Renal cortical epithelial cell (primary cell): Measurements from ENCODE around the gene C16orf92. TPM values are rescaled to one million over a fixed set of nuclear protein-coding genes. Genes with fewer than 3 reads are reported as not detected.

Experiments used
- DNase-seq: peaks from one replicate; pipeline ENCODE4 v3.0.0-alpha.2; 2011; ENCODE audit warnings: low read depth
- total RNA-seq: library from RNA; depleted of rRNA; stranded (reverse); fragments of >200 nt; gene quantifications from 2 replicates; pipeline ENCODE4 v1.2.3, GENCODE V29; 2014

C16orf92 gene, protein sequence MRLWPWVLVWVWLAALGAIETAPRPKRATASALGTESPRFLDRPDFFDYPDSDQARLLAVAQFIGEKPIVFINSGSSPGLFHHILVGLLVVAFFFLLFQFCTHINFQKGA
- not detected in 2 replicates for total RNA-seq

DNA sequence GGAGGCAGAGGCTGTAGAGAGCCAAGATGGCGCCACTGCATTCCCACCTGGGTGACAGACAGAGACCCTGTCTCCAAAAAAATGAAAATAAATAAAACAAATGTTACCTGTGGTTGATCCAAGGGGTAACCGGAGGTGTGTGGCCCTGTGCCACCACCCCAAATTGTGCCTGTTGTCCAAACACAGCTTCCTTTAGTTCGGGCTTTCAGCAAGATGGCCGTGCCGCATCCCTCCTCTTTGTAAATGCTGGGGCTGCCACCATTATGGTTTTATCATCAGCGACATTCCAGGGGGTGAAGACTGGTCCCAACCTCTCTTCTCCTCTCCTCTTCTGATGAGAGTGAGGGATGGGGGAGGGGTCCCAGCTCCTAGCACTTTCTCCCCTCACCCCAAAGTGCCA is at the start of gene C16orf92:
Gene C16orf92 (plus strand): TSS at position 312 of the 400 bp plus-strand sequence. CDS start 143 bp downstream, outside the sequence.
- no peak for DNase-seq

DNA sequence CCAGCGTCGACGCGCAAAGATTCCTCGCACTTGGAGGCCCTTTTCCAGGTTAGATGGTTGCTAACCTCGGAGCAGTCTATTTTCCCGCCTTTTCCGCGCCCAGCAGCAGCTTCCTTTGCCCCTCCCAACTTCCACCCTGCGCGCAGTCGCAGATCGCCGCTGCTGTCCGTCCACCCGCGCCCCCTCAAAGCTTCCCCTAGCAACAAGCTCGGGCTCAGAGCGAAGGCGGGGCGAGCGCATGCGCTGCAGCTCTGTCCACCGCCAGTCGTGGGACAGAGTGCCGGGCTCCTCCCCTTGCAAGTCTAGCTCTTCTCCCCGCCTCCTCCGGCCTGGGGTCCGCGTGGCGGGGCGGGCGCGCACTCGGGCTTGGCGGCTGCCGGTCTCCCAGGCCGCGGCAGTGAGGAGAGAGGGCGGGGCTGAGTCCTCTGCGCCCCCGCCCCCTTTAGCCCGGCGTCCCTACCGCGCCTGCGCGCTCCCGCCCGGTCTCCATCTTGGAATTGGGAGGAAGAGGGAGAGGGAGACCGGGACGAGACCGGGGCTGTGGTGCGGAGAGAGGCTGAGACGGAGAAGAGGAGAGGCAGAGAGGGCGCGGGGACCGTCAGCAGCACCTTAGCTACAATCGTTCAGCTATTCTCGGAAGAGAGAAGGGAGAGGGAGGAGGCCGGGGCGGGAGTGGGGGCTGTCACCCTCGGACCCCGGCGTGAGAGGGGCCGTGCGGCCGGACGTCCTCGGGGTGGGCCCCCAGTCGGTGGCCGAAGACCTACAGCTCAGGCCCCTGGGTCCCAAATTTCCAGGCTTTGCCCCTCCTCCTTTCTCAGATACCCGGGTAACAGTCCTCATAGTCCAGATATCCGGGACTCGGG is 49.4 kb upstream of the C16orf92 start, which contains the start of gene TAOK2:
Gene TAOK2 (plus strand): TSS at position 485 of the 863 bp plus-strand sequence. CDS start 3,905 bp downstream, outside the sequence.
- peak; percentile 95 for DNase-seq

DNA sequence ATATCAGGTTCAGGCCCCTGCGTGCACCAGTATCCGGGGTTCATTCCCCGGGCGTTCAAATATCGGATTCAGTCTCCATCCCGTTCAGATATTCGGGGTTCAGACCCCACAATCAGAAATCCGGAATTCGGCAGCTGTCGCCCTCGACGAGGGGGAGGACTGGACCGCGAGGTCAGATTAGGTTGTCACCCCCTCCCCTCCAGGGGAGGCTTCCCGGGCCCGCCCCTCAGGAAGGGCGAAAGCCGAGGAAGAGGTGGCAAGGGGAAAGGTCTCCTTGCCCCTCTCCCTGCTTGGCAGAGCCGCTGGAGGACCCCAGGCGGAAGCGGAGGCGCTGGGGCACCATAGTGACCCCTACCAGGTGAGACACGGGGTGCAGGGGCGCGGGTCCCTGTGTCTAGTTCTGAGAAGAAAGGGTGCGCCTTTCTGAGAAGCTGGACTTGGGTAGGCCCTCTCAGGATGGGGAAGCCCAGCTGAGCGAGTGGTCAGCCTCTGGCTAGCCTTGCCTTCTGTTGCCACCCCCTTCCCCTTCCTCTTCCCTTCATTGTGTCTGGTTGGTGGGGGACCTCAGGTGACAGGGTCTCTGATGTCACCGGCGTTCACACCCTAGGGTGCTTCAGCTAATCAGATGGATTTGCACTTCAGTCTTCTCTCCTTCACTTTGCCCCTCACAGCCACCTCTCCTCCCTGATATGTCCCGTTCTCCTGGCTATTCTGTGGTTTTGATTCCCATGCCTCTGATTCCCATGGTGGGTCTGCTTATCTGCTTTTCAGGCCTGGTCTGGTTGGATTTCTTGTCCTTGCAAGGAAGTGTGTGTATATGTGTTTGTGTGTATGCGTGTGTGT is 48.5 kb upstream of the C16orf92 start:
- DNase-seq = no peak

DNA sequence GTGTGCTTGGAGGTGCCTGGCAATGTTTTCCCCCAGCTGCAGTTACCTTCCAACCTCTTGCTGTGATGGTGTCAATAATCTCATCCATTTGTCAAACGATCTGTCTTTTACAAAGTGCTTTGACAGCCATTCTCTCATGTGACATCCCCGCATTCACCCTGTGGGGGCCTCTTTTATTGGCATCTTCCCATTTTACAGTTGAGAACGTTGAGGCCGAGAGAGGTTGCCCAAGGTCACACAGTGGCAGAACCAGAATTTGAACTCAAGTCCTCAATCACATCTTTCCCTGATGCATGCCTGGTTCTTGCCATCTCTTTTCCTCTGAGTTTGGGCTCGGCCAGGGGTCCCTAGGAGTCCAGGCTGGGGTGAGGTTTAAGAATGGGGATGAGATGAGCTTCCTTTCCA is 47.9 kb upstream of the C16orf92 start:
- DNase-seq = no peak

DNA sequence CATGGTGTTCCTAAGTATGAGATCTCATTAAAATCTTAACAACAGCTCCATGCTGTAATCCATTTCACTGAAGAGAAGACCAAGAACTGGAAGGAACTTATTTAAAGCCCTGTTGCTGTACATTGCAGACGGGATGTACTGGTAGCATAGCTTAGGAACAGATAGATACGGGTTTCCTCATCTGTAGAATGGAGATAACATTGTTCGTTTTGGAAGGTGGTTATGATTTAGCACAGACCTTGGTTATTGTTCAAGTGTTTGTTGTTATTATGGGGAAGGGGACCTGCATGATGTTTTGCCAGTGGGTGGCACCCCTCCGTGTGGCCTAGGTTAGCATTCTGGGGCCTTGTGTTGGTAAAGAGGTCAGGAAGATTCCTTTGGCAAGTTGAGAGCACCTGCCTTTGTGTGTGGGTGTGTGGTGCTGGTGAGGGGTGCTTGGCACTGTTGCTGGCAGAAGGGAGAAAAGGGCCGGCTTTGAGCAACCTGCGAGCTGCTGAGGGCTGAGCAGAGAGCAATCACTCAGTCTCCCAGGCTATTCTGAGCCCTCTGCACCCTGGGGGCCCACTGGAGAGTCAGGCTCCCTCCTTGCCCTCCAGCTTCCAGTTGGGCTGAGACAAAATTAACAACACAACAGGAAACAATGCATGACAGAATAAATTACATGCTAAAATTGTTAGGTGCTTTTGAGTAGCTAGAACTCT is 47.0 kb upstream of the C16orf92 start:
- DNase-seq = no peak

DNA sequence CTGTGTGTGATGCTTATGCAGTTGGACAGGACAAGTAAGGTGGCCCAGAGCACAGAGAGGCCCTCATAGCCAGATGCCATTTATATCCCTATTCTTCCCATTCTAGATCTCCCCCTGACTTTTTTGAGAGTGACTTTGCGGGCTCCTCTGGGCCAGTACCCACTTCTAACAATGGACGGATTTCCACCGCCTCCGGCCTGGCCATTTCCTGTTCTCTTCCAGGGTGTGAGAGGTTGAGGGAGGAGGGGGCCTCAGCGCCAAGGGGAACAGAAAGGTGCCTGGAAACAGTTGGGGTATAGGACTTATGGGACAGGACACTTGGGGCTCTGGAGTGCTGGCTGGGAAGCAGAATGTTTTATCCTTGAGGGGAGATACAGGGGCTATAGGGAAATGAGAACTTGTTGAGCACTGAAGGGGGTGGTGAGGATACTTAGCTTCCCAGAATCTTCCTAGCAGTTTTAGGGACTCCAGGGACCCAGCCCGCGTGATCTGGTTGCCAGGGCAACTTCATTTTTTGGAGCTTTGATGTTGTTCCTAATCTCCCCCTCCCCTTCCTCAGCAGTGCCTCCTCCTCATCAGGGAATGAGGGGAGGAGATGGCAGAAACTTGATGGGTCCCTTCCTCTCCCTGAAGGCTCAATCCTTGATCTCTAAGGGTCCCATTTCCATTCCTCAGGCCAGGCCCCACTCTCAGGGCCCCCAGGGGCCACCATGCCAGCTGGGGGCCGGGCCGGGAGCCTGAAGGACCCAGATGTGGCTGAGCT is 45.8 kb upstream of the C16orf92 start:
- DNase-seq = no peak

DNA sequence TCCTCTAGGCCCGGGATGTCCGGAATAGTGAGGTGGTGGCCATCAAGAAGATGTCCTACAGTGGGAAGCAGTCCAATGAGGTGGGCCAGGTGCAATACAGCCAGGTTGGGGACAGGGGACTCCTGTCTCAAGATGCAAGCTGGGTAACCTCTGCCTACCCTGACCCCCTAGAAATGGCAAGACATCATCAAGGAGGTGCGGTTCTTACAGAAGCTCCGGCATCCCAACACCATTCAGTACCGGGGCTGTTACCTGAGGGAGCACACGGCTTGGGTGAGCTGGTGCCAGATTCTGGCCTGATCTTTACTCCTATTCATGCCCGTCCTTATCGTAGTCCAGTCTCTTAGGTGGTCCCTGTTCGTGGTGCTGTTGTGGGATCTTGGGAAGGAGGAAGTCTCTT is 44.9 kb upstream of the C16orf92 start:
- no peak for DNase-seq

DNA sequence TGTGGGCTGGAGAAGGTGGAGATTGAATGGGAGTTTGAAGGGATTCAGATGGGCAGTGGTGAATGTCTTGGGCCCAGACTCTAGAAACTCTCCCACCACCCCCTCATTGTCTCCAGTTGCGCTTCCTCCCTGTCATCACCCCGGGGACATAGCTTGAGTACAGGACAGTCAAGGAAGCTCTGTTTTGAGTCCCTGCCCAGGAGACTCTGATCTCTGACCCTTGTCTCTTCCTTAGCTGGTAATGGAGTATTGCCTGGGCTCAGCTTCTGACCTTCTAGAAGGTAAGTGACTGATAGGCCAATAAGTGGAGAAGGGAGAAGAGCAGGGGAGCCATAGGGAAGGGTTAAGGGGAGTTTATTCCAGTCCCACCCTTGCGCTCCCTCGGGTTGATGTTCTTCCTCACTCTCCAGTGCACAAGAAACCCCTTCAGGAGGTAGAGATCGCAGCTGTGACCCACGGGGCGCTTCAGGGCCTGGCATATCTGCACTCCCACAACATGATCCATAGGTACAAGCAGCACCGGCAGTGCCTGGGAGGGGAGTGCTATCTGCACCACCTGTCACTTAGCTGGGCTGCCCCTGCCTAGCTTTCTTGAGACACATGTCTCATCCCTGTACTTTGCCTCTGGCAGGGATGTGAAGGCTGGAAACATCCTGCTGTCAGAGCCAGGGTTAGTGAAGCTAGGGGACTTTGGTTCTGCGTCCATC is 44.3 kb upstream of the C16orf92 start:
- no peak for DNase-seq

DNA sequence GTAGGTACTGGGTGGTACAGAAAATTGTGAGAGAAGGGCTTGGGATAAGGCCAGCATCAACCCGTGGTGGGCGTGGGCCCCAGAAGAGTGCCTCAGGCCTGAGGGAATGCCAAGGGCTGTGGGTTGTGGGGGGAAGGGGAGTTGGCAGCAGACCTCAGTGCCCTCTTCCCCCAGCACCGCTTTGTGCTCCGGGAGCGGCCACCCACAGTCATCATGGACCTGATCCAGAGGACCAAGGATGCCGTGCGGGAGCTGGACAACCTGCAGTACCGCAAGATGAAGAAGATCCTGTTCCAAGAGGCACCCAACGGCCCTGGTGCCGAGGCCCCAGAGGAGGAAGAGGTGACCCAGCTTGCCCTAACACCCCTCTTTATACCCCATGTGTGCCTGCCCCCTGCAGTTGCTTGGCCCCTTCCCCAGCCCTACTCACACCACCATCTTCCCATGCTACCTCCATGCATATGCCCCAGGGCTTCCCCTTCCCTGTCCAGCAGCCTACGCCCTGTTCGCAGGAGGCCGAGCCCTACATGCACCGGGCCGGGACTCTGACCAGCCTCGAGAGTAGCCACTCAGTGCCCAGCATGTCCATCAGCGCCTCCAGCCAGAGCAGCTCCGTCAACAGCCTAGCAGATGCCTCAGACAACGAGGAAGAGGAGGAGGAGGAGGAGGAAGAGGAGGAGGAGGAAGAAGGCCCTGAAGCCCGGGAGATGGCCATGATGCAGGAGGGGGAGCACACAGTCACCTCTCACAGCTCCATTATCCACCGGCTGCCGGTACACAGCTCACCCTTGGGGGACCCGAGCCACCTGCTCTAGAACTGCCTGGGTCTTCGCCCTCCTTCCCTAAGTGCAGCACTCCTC is 40.2 kb upstream of the C16orf92 start:
- no peak for DNase-seq

DNA sequence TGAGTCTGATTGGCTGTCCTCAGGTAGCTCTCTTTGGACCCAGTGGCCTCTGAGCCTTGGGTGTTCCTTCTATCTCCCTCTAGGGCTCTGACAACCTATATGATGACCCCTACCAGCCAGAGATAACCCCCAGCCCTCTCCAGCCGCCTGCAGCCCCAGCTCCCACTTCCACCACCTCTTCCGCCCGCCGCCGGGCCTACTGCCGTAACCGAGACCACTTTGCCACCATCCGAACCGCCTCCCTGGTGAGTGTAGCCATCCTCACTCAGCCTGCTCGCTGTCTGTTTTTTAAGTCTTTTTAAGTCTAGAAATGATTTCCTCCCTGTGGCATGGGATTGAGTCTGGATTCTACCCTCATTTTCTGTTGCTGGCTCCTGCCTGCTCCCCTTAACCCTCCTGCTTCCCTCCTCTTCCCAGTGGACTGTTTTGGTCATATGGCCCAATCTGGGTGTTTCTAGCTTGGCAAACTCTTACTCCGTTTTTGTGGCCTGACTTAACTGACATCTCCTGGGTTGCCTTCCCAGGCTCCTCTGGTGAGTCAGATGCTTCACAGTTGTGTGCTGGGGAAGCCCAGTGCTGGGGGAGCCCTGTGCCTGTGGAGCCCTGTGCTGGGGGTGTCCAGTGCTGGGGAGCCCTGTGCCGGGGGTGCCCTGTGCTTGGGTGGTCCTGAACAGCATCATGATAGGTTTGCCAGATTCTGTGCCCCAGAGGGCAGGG is 39.4 kb upstream of the C16orf92 start:
- no peak for DNase-seq

DNA sequence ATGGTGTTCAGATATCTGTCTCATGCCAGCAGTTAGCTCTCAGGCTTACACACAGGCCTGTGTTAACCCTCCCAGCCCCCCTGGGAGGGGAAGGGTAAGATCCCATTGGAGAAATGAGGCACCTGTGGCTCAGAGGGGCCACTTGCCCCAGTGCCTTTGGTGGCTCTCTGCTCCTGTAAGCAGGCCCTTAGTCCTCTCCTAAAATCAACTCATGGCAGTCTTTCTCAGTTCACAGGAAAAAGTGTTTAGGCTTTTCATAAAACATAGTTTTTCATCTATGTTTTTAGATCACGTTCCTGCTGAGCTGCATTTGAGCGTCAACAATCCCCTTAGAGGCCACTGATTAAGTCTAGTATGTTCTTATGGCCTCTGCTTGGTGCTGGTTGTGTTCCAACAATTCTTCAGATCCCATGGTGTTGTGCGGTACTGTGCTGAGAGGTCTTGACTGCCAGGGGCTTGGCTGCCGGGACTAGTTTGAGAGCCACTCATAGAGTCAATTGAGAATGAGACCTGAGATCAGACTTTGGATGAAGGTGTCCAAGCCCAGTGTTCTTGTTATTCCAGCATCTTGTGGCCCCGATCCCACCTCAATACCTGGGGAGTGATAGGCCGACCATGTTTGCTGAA is 38.7 kb upstream of the C16orf92 start:
- DNase-seq = no peak

DNA sequence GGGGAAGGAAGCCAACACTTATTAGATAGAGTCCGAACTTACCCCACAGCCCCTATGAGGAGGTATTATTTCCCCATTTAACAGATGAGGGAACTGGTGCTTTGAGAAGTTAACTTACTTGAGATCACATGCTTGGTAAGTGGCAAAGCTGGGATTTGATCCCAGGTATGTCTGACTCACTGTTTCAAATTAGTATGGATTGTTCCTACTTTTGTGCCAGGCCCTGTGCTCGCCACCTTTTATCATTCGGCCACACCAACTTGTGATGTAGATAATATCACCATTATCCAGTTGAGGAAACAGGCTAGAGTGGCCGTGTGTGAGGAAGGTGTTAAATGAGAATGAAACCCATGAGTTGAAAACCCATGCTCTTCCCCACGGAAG is 38.2 kb upstream of the C16orf92 start:
- DNase-seq = no peak

DNA sequence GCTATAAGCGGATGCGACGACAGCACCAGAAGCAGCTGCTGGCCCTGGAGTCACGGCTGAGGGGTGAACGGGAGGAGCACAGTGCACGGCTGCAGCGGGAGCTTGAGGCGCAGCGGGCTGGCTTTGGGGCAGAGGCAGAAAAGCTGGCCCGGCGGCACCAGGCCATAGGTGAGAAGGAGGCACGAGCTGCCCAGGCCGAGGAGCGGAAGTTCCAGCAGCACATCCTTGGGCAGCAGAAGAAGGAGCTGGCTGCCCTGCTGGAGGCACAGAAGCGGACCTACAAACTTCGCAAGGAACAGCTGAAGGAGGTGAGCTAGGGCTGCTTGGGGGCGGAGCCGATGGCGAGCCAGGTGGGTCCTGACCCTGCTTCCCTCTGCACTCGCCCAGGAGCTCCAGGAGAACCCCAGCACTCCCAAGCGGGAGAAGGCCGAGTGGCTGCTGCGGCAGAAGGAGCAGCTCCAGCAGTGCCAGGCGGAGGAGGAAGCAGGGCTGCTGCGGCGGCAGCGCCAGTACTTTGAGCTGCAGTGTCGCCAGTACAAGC is 37.7 kb upstream of the C16orf92 start:
- DNase-seq = no peak

DNA sequence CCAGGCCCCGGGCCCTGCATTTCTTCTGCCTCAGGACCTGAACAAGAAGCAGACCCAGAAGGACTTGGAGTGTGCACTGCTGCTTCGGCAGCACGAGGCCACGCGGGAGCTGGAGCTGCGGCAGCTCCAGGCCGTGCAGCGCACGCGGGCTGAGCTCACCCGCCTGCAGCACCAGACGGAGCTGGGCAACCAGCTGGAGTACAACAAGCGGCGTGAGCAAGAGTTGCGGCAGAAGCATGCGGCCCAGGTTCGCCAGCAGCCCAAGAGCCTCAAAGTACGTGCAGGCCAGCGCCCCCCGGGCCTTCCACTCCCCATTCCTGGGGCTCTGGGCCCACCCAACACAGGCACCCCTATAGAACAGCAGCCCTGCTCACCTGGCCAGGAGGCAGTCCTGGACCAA is 36.8 kb upstream of the C16orf92 start:
- no peak for DNase-seq

DNA sequence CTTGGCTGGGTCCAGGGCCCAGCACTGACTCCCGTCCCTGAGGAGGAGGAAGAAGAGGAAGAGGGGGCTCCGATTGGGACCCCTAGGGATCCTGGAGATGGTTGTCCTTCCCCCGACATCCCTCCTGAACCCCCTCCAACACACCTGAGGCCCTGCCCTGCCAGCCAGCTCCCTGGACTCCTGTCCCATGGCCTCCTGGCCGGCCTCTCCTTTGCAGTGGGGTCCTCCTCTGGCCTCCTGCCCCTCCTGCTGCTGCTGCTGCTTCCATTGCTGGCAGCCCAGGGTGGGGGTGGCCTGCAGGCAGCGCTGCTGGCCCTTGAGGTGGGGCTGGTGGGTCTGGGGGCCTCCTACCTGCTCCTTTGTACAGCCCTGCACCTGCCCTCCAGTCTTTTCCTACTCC is 36.1 kb upstream of the C16orf92 start:
- DNase-seq = no peak

DNA sequence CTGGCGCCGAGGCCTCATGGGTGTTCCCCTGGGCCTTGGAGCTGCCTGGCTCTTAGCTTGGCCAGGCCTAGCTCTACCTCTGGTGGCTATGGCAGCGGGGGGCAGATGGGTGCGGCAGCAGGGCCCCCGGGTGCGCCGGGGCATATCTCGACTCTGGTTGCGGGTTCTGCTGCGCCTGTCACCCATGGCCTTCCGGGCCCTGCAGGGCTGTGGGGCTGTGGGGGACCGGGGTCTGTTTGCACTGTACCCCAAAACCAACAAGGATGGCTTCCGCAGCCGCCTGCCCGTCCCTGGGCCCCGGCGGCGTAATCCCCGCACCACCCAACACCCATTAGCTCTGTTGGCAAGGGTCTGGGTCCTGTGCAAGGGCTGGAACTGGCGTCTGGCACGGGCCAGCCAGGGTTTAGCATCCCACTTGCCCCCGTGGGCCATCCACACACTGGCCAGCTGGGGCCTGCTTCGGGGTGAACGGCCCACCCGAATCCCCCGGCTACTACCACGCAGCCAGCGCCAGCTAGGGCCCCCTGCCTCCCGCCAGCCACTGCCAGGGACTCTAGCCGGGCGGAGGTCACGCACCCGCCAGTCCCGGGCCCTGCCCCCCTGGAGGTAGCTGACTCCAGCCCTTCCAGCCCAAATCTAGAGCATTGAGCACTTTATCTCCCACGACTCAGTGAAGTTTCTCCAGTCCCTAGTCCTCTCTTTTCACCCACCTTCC is 35.5 kb upstream of the C16orf92 start:
- no peak for DNase-seq

DNA sequence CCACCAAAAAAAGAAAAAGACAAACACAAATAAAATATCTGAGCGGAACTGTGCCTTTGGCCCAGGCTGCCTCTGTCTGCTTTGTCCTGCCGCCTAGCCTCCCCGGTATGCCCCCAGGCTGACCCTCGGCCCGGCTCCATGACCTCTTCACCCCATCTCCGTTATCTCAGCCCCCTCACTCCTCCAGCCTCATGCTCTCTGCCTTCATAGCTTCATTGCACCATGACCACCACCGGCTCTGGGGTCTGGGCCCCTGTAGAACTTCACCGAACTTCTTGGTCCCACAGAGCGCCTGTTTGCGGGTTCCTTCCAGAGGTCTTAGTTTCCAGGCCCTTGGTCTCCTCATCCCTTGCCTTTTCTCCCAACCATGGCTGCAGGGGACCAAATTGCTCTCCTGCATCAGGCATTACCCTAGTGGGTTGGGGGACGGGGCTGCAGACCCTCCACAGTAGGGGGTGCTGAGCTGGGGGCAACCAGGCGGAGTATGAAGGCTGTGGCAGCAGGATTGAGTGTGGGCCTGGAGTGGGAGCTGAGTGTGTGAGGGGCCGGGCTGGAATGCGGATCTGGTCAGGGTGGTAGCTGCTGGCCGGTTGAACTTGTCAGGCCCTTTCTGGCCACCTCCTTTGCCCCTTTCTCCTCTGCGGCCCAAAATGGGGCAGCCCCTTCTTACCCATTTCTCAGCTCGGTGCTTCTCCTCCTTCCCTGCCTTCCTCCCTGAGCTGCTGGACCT is 34.5 kb upstream of the C16orf92 start:
- DNase-seq = no peak
